Measurements from ENCODE around the gene CD99.
"Not testable (repeated sequence)": the region's sequence is repeated elsewhere in the genome, so short reads cannot be mapped to it uniquely, and the experiment has no call there.

The CD99 gene

GRCh38 chrX:2769615-2770014 is 78.5 kb downstream of the CD99 start:
- Histone ChIP-seq H3K27me3 (replicated peaks) (no peaks in the 10 kb centered on the region), H3K4me3 (ENCODE audit: low read depth, low read length) (no peak overlapping the region), H3K27ac (no peak overlapping the region), H3K36me3 (replicated peaks) (no peaks in the 10 kb centered on the region)
- TF ChIP-seq CTCF (IDR thresholded peaks at IDR 0.05; ENCODE audit: low read depth, low read length, missing control alignments): no peak
- DNase-seq: no peak
- in situ Hi-C loops (cut with HindIII; ENCODE audit: low pct_ligation_motif_present, low sequenced_read_pairs): no loop called here

- DNase-seq; in situ Hi-C loops (cut with HindIII; ENCODE audit: low pct_ligation_motif_present, low sequenced_read_pairs); H3K36me3 ChIP-seq (replicated peaks); H3K27ac ChIP-seq; H3K4me3 ChIP-seq (ENCODE audit: low read depth, low read length); H3K27me3 ChIP-seq (replicated peaks): not testable (repeated sequence)
Observed at GRCh38 chrX:2773166-2774055, 82.3 kb downstream of the CD99 start.

- H3K4me3 ChIP-seq (ENCODE audit: low read depth, low read length): no peak overlapping the region
- DNase-seq: no peak
- H3K27me3 ChIP-seq (replicated peaks): no peaks in the 10 kb centered on the region
- TF ChIP-seq CTCF (IDR thresholded peaks at IDR 0.05; ENCODE audit: low read depth, low read length, missing control alignments): no peak
- no peak overlapping the region for H3K27ac ChIP-seq
- no peaks in the 10 kb centered on the region for H3K36me3 ChIP-seq (replicated peaks)
- in situ Hi-C loops (cut with HindIII; ENCODE audit: low pct_ligation_motif_present, low sequenced_read_pairs): no loop called here
Observed at GRCh38 chrX:2774057-2774456, 83.0 kb downstream of the CD99 start.

GRCh38 chrX:2774776-2775175 is 83.7 kb downstream of the CD99 start:
- Histone ChIP-seq H3K4me3 (ENCODE audit: low read depth, low read length) (no peak overlapping the region), H3K27ac (no peak overlapping the region), H3K36me3 (replicated peaks) (no peaks in the 10 kb centered on the region), H3K27me3 (replicated peaks) (no peaks in the 10 kb centered on the region)
- no peak for TF ChIP-seq CTCF (IDR thresholded peaks at IDR 0.05; ENCODE audit: low read depth, low read length, missing control alignments)
- no peak for DNase-seq
- in situ Hi-C loops (cut with HindIII; ENCODE audit: low pct_ligation_motif_present, low sequenced_read_pairs): no loop called here

GRCh38 chrX:2780472-2781225 is 89.6 kb downstream of the CD99 start:
- in situ Hi-C loops (cut with HindIII; ENCODE audit: low pct_ligation_motif_present, low sequenced_read_pairs); H3K27ac ChIP-seq; H3K27me3 ChIP-seq (replicated peaks); DNase-seq; H3K36me3 ChIP-seq (replicated peaks); H3K4me3 ChIP-seq (ENCODE audit: low read depth, low read length): not testable (repeated sequence)

- in situ Hi-C loops (cut with HindIII; ENCODE audit: low pct_ligation_motif_present, low sequenced_read_pairs): no loop called here
- no peaks in the 10 kb centered on the region for H3K27me3 ChIP-seq (replicated peaks)
- no peak overlapping the region for H3K4me3 ChIP-seq (ENCODE audit: low read depth, low read length)
- H3K36me3 ChIP-seq (replicated peaks): no peaks in the 10 kb centered on the region
- no peak overlapping the region for H3K27ac ChIP-seq
- no peak for TF ChIP-seq CTCF (IDR thresholded peaks at IDR 0.05; ENCODE audit: low read depth, low read length, missing control alignments)
- DNase-seq: no peak
Observed at GRCh38 chrX:2781226-2781571, 90.1 kb downstream of the CD99 start.

Measured in brain microvascular endothelial cell (primary cell).